Left colon (tissue), 2 donors: ENCODE results near the gene GPR63. TPM values are rescaled to one million over a fixed set of nuclear protein-coding genes. Genes with fewer than 3 reads are reported as not detected.

Experiments used
- ATAC-seq: fragments of 200-7000 bp; cut with Tn5 transposase; one replicate; pipeline ENCODE4 v1.9.1; 2020; ENCODE audit warnings: mild to moderate bottlenecking, moderate library complexity
- DNase-seq, 2 donors: peaks; one replicate each; pipeline ENCODE4 v3.0.0-alpha.2; 2020
- intact Hi-C, 2 donors: fragments of 100-400 bp; cut with DNase I in 1 of 2; cut with micrococcal nuclease in 1 of 2; formaldehyde crosslinking; loops; one replicate each; pipeline versions ENCODE4 v1.11.2 to v1.14.0; 2022; cut with DNase I, micrococcal nuclease
- total RNA-seq, 2 donors: library from RNA; stranded (reverse); fragmentation: NEBNext Ultra II Directional; extraction: Animal tissue kit (Norgen Biotek cat#: 25700); gene quantifications; one replicate each; pipeline ENCODE4 v1.2.1, GENCODE V29; 2021
- donor health status: DM: no; HTN: no; CAD: no.
- donor health status: DM: yes; HTN: yes; CAD: no.

Gene GPR63
- total RNA-seq, 2 donors from 2014 or later, result 1.1 to 1.8 TPM

- DNase-seq, result no peak
- intact Hi-C loops, result loop anchor here in 1 of 2 donors (10.0 kb wide), 1 partner anchor 51 kb away; no protein-coding TSS in a partner anchor
- no peak for ATAC-seq
These were observed 3.2 kb downstream of the GPR63 start for GRCh38 chr6:96834070-96834469.

- intact Hi-C loops, result loop anchor here in 1 of 2 donors (10.0 kb wide), 1 partner anchor 52 kb away; no protein-coding TSS in a partner anchor
- DNase-seq (no peak), ATAC-seq (no peak)
These were observed 4.5 kb downstream of the GPR63 start for GRCh38 chr6:96832780-96833179.

DNA sequence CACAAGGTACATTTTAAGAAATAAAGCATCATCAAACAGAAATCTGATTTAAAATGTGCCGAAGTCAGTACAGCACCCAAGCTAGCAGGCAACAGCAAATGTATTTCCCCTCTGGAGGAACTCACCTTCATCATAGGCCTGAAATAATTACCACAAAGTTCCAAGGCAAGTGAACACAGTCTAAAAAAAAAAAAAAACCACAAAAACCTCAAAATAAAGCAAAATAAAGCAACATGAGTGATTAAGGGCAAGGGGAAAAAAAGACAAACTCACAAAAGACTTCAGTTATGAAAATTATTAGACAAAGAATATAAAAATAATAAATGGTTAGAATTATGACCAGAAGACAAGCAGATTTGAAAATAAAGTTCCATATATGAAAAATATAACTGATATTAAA lies 10.4 kb downstream of the GPR63 start:
- ATAC-seq (no peak), DNase-seq (no peak)
- intact Hi-C loops, result no loop called here

- no peak for ATAC-seq
- intact Hi-C loops, result no loop called here
- no peak for DNase-seq
These were observed 13.5 kb downstream of the GPR63 start for GRCh38 chr6:96823743-96824142.

GRCh38 chr6:96821034-96821433 lies 16.2 kb downstream of the GPR63 start:
- ATAC-seq (no peak), DNase-seq (no peak)
- intact Hi-C loops, result no loop called here

DNA sequence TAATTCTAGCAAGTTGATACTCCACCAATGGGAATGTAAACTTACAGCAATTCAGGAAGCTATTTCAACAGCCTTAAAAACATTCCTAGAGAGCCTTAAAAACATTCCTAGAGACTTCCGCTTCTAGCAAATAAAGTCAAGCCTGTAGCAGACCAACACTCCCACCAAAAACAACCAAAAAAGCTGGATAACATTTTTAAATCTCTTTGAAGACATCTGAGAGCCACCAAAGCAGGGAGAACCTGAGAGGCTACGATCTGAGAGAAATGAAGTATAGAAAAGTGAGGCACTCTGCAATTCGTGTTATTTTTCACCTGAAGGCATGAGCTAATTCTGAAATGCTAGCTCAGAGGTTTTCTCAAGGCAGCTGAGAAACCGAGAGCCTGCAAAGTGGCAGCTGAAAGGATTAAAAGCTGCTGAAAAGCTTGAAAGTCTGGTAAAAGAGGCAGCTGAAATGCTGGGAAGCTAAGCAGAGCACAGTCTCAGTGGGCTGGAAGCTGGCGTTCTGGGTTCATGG lies 20.9 kb downstream of the GPR63 start:
- intact Hi-C loops, result no loop called here
- ATAC-seq (no peak), DNase-seq (no peak)

DNA sequence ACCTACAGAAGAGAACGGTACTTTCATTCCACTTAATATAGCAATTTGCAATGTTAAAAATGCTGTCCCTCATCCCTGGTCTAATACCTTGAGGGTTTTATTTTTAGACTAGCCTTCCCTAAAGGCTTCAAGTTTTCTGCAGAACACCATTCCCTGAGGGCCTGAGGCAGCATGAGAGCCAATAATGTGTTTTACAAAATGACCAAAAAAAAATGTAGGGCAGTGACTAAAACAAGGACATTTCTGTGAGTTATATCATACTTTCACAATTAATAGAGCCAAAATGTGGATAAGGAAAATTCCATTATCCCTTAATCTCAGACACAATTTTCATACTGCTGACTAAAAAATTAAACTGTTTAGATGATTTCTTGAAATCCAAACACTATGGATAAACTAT lies 22.7 kb downstream of the GPR63 start:
- intact Hi-C loops, result no loop called here
- DNase-seq (no peak), ATAC-seq (no peak)

GRCh38 chr6:96812077-96812703 lies 25.1 kb downstream of the GPR63 start:
- intact Hi-C loops, result no loop called here
- DNase-seq (no peak), ATAC-seq (no peak)

- intact Hi-C loops, result no loop called here
- DNase-seq (no peak), ATAC-seq (no peak)
These were observed 25.6 kb downstream of the GPR63 start for GRCh38 chr6:96811670-96812069.

GRCh38 chr6:96811136-96811535 lies 26.1 kb downstream of the GPR63 start:
- intact Hi-C loops, result no loop called here
- DNase-seq (no peak), ATAC-seq (no peak)

GRCh38 chr6:96809119-96809518 lies 28.2 kb downstream of the GPR63 start:
- ATAC-seq (no peak), DNase-seq (no peak)
- intact Hi-C loops, result no loop called here

GRCh38 chr6:96803106-96803481 lies 34.2 kb downstream of the GPR63 start:
- ATAC-seq, result no peak
- intact Hi-C loops, result no loop called here
- DNase-seq, result no peak

GRCh38 chr6:96795481-96795880 lies 41.8 kb downstream of the GPR63 start:
- intact Hi-C loops, result no loop called here
- no peak for ATAC-seq
- no peak for DNase-seq

DNA sequence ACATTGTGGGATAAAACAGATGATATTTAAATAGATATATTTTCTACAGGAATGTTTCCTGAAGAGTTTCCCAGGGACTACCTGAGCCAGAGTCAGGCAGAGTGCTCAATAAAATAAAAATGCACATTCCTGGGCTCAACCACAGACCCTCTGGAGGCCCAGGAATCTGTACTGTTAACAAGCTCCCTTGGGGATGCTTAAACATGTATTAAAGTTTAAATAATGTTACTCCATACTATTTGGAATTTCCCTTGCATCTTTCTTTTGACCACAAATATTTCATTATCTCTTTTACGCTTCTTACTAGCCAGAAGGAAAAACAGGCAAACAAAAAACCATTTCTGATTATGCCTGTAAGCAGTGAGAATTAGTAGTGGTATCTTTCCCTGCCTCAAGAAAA lies 42.3 kb downstream of the GPR63 start:
- no peak for DNase-seq
- intact Hi-C loops, result no loop called here
- ATAC-seq, result no peak

DNA sequence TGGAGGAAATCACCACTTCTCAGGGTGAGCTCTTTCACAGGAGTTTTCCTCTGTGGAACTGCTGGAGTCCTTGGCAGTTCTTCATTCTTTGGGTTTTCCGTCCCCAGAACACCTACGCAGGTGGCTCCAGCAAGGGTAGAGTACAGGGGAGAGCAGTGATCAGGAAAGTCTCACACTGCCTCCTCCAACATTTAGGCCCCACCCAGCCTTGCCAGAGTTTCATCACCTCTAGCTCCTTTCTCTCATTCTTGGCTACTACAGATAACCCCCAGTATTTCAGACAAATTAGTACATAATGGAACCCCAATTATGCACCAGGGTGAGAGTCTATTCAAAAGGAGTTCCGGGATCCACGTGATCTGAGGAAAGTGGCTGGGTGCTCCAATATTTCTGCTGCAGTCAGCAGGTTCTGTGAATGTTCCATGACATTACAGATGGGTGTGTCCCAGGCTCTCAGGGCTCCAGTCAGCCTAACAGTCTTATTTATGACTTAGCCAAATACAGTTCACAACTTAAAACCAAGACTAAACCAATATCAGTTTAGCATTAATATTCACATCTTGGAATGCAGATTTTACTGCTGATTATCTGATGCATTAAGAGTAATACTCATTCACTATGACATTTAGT lies 44.6 kb downstream of the GPR63 start:
- intact Hi-C loops, result no loop called here
- ATAC-seq, result no peak
- DNase-seq, result no peak

GRCh38 chr6:96789871-96790270 lies 47.4 kb downstream of the GPR63 start:
- intact Hi-C loops, result no loop called here
- ATAC-seq (no peak), DNase-seq (no peak)

GRCh38 chr6:96787846-96788580 lies 49.3 kb downstream of the GPR63 start:
- DNase-seq (no peak), ATAC-seq (no peak)
- intact Hi-C loops, result no loop called here

DNA sequence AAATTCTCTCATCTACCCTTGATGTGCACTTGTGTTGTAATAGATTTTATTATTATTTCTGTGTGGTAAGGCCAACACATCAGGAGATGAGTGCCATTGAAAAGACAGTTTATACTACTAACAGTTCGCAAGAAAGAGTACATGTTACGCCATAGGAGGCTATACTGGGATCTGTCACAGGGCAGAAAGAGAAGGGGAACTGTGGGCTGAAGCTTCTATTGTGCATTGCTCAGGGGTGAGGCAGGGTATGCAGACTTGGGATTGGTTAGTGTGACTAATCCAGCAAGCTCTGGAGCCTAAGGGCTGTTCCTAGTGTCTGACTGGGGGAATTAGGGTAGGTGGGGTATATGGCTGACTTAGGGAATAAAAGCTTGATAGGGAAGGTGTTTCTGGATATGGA lies 50.9 kb downstream of the GPR63 start:
- no peak for ATAC-seq
- no peak for DNase-seq
- intact Hi-C loops, result no loop called here

DNA sequence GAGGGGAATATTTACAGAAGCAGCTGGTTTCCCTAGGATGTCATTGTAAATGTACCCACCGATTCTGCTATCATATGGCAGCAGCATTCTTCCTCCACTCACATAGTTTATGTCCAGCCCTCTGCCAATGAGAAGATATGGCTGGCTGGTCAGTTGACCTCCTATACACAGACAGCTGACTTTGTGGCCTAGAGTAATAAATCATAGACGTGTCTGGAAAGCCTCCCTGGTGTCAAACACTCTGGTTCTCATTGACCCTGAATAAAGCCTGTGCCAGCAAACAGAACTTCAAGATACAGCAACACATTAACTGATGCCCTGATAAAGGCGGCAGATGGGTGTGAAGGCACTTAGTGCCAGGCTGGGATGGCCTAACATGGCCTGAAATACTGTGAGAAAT lies 52.6 kb downstream of the GPR63 start:
- intact Hi-C loops, result no loop called here
- no peak for ATAC-seq
- DNase-seq, result no peak

DNA sequence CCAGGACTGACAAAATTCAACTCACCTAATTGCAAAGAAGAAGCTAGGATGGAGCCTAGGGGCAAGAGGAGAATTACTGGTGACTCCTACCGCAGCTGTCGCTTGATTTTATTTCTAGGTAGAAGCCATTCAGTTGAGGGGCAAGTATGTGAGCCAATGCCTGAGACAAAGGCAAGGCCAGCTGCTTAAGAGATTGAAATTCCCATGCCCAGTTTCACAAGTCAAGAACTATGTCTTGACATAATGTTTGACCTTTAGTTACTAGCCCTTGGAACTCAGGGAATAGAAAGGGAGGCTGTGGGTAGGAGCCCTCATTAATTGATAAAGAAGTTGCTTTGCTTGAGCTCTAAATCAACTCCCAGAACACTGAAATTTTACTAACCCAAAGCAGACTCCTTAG lies 54.0 kb downstream of the GPR63 start:
- DNase-seq (no peak), ATAC-seq (no peak)
- intact Hi-C loops, result no loop called here
